Erythroblast (primary cell): ENCODE measurements around the gene LRMDA.

ENCODE experiments used
- DNase-seq, 2 experiments: peaks; one replicate each; lab custom pipeline; 2025; lab: John Stamatoyannopoulos, UW
- GATA1 ChIP-seq: IDR thresholded peaks from 2 replicates; pipeline ENCODE4 v1.6.1; 2011; ENCODE audit warnings: low read depth, mild to moderate bottlenecking, control low read depth, low read length, moderate library complexity
- POLR2A ChIP-seq: IDR thresholded peaks from 2 replicates; pipeline ENCODE4 v1.6.1; 2011; ENCODE audit warnings: mild to moderate bottlenecking, low read length

LRMDA gene

GRCh38 chr10:75694269-75694668 is 262.8 kb downstream of the LRMDA start:
- TF ChIP-seq POLR2A: no peak
- no peak for TF ChIP-seq GATA1
- DNase-seq: no peak

GRCh38 chr10:75694790-75695189 is 263.4 kb downstream of the LRMDA start:
- TF ChIP-seq GATA1 (no peak), POLR2A (no peak)
- DNase-seq: no peak

- no peak for DNase-seq
- TF ChIP-seq GATA1: no peak
- TF ChIP-seq POLR2A: no peak
Observed at GRCh38 chr10:75695994-75696393, 264.6 kb downstream of the LRMDA start.

GRCh38 chr10:75696536-75696935 is 265.1 kb downstream of the LRMDA start:
- TF ChIP-seq POLR2A (no peak), GATA1 (no peak)
- DNase-seq: no peak

GRCh38 chr10:75703191-75703854 is 271.9 kb downstream of the LRMDA start:
- DNase-seq: no peak
- TF ChIP-seq GATA1: no peak
- no peak for TF ChIP-seq POLR2A

- TF ChIP-seq POLR2A: no peak
- no peak for TF ChIP-seq GATA1
- no peak for DNase-seq
Observed at GRCh38 chr10:75705426-75705825, 274.0 kb downstream of the LRMDA start.

GRCh38 chr10:75707080-75707840 is 275.8 kb downstream of the LRMDA start:
- no peak for DNase-seq
- no peak for TF ChIP-seq POLR2A
- no peak for TF ChIP-seq GATA1

GRCh38 chr10:75708060-75708459 is 276.6 kb downstream of the LRMDA start:
- no peak for DNase-seq
- TF ChIP-seq POLR2A: no peak
- TF ChIP-seq GATA1: no peak

- no peak for DNase-seq
- TF ChIP-seq GATA1 (no peak), POLR2A (no peak)
Observed at GRCh38 chr10:75709245-75709644, 277.8 kb downstream of the LRMDA start.

GRCh38 chr10:75709811-75710210 is 278.4 kb downstream of the LRMDA start:
- TF ChIP-seq GATA1: no peak

GRCh38 chr10:75712242-75712880 is 280.9 kb downstream of the LRMDA start:
- DNase-seq: no peak
- TF ChIP-seq GATA1: no peak
- no peak for TF ChIP-seq POLR2A

More at GRCh38 chr10:75709811-75710210, 278.4 kb downstream of the LRMDA start:
- no peak for DNase-seq

- DNase-seq: no peak
Observed at GRCh38 chr10:75716506-75716905, 285.1 kb downstream of the LRMDA start.

GRCh38 chr10:75717126-75717916 is 285.9 kb downstream of the LRMDA start:
- no peak for DNase-seq
- TF ChIP-seq GATA1 (no peak), POLR2A (no peak)

More at GRCh38 chr10:75716506-75716905, 285.1 kb downstream of the LRMDA start:
- no peak for TF ChIP-seq POLR2A
- TF ChIP-seq GATA1: no peak

- DNase-seq: no peak
- no peak for TF ChIP-seq GATA1
- TF ChIP-seq POLR2A: no peak
Observed at GRCh38 chr10:75718991-75719390, 287.6 kb downstream of the LRMDA start.
